ENCODE measurements around the gene SPATS2L. TPM values are rescaled to one million over a fixed set of nuclear protein-coding genes. Genes with fewer than 3 reads are reported as not detected.
A peak's percentile ranks its signal among the peaks of the same experiment; 100 is the strongest.

SPATS2L gene
- total and polyA plus RNA-seq, 2 of the 13 experiments (the other 11 are each of a cell fraction or from before 2014, with no cell fraction given), result 154 to 212 TPM

DNA sequence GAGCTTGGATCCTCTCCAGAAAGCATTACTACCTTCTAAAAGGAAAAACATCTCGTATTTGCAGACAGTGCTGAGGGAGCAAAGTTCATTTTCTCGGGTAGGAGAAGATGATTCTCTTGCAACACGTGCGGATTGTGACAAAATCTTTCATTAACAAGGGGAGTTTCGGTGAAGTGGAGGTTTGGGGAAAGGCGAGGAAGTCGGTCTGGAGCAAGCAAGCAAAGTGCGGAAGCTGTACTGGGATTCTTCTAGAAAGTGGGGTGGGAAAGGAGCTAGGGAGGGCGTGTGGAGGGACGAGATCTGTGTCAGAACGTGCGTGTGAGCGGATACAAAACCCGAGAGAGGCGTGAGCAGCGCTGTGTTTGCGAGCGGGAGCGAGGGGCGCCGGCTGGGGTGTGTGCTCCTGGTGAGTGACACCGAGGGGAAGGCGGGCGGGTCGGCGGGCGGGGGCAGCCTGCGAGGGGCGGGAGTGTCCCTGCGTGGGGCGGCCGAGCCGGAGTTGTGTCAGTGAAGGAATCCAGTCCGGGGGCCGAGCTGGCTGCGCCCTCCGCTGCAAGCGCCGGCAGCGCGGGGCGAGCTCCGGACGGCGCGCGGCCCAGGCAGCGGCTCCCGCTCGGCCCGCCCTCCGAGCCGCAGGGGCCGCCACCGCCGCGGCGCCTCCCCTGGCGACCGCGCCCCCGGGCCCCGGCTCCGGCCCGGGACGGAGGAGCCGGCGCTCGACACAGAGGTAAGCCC lies at the start of gene SPATS2L (continued):
- TF ChIP-seq, protein P1, sequence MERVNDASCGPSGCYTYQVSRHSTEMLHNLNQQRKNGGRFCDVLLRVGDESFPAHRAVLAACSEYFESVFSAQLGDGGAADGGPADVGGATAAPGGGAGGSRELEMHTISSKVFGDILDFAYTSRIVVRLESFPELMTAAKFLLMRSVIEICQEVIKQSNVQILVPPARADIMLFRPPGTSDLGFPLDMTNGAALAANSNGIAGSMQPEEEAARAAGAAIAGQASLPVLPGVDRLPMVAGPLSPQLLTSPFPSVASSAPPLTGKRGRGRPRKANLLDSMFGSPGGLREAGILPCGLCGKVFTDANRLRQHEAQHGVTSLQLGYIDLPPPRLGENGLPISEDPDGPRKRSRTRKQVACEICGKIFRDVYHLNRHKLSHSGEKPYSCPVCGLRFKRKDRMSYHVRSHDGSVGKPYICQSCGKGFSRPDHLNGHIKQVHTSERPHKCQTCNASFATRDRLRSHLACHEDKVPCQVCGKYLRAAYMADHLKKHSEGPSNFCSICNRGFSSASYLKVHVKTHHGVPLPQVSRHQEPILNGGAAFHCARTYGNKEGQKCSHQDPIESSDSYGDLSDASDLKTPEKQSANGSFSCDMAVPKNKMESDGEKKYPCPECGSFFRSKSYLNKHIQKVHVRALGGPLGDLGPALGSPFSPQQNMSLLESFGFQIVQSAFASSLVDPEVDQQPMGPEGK (CRISPR knock-in tag; IDR thresholded peaks at IDR 0.05), result peak; percentile 72
- TF ChIP-seq, protein P2, sequence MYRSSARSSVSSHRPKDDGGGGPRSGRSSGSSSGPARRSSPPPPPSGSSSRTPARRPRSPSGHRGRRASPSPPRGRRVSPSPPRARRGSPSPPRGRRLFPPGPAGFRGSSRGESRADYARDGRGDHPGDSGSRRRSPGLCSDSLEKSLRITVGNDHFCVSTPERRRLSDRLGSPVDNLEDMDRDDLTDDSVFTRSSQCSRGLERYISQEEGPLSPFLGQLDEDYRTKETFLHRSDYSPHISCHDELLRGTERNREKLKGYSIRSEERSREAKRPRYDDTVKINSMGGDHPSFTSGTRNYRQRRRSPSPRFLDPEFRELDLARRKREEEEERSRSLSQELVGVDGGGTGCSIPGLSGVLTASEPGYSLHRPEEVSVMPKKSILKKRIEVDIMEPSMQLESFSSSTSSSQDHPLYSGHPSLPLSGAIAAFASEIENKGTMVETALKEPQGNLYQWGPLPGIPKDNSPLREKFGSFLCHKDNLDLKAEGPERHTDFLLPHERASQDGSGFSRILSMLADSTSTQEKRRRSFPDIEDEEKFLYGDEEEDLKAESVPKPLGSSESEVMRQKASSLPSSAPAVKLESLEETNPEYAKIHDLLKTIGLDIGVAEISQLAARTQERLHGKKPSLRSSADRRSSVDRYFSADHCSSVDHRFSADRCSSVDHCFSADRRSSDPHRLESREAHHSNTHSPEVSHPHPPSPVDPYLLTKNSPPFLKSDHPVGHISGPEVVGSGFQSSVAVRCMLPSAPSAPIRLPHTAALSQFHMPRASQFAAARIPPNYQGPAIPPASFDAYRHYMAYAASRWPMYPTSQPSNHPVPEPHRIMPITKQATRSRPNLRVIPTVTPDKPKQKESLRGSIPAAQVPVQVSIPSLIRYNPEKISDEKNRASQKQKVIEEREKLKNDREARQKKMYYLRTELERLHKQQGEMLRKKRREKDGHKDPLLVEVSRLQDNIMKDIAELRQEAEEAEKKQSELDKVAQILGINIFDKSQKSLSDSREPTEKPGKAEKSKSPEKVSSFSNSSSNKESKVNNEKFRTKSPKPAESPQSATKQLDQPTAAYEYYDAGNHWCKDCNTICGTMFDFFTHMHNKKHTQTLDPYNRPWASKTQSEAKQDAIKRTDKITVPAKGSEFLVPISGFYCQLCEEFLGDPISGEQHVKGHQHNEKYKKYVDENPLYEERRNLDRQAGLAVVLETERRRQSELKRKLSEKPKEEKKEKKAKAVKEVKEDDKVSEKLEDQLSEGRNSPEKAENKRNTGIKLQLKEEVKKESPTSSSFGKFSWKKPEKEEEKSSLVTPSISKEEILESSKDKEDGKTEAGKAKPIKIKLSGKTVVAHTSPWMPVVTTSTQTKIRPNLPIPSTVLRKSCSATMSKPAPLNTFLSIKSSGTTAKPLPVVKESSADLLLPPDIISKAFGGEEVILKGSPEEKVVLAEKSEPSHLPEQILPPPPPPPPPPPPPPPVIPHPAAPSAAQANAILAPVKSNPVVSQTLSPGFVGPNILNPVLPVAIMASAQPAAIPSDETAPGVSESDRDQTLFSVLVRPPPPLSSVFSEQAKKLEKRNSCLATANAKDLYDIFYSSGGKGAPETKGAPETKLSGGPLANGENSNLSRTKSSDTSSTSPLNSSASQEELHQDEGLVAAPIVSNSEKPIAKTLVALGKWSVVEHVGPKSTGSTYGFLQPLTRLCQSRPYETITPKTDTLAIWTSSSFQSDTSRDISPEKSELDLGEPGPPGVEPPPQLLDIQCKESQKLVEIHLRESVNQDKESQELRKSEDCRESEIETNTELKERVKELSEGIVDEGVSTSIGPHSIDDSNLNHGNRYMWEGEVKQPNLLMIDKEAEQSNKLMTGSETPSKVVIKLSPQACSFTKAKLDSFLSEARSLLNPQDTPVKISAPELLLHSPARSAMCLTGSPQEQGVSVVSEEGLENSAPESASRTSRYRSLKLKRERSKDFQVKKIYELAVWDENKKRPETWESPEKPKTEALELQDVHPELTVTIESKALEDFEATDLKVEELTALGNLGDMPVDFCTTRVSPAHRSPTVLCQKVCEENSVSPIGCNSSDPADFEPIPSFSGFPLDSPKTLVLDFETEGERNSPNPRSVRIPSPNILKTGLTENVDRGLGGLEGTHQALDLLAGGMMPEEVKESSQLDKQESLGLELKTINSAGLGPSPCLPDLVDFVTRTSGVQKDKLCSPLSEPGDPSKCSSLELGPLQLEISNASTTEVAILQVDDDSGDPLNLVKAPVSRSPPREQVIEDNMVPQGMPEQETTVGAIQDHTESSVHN (CRISPR knock-in tag; IDR thresholded peaks at IDR 0.05), result no peak
- TF ChIP-seq ZNF768 (CRISPR knock-in tag; IDR thresholded peaks at IDR 0.05) (no peak; the same call in 1 of the 2 replicates), ZNF569 (CRISPR knock-in tag; IDR thresholded peaks at IDR 0.05; ENCODE audit: borderline replicate concordance) (no peak), ZNF850 (CRISPR knock-in tag; conservative IDR thresholded peaks at IDR 0.05) (no peak), TCF12 (IDR thresholded peaks at IDR 0.05) (no peak), TCF12 (CRISPR knock-in tag; IDR thresholded peaks at IDR 0.05) (no peak), MTF1 (CRISPR knock-in tag; IDR thresholded peaks at IDR 0.05) (no peak), ZNF431 (CRISPR knock-in tag; IDR thresholded peaks at IDR 0.05; ENCODE audit: borderline replicate concordance, low read depth) (peak; percentile 79; the same call in 1 of the 2 replicates), NFE2L2 (IDR thresholded peaks at IDR 0.05; ENCODE audit: low read length) (no peak)
